GM18526 (cell line): ENCODE data around the gene DHX9.

Experiments
- POLR2A ChIP-seq: IDR thresholded peaks from 3 replicates; pipeline ENCODE4 v1.6.1; 2011; ENCODE audit not compliant: insufficient read length; ENCODE audit errors: extremely low read depth

DHX9 gene

DNA sequence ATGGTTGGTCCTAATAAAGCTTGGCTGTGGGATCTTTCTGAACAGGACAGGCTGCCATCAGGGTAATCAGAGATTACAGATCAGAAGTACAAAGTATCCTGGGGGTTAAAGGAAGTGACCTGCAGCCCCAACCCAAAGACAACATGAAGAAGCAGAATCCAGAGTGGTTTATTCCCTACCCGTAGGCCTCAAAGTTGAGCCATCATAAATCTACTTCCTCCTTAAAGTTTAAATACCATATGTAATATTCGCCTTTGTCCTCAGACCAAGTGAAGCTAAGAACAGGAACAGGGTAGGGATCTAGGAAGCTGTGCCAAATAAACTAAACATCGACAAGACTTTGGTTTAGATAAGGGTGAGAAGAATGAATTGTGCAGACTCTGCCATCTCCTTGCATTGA, 15.9 kb upstream of the DHX9 start:
- no peak for TF ChIP-seq POLR2A

DNA sequence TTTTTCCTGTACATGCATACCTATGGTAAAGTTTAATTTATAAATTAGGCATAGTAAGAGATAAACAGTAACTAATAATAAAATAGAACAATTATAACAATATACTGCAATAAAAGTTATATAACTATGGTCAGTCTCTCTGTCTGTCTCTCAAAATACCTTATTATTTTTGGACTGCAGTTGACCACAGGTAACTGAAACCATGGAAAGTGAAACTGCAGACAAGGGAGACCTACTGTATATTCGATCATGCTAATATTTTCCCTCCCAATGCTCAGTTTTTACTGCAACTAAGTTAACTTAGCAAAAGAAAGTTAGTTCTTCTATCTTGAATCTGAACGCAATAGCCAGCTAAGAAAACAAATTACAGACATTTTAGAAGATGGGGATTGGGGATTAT, 12.3 kb upstream of the DHX9 start:
- TF ChIP-seq POLR2A = no peak

DNA sequence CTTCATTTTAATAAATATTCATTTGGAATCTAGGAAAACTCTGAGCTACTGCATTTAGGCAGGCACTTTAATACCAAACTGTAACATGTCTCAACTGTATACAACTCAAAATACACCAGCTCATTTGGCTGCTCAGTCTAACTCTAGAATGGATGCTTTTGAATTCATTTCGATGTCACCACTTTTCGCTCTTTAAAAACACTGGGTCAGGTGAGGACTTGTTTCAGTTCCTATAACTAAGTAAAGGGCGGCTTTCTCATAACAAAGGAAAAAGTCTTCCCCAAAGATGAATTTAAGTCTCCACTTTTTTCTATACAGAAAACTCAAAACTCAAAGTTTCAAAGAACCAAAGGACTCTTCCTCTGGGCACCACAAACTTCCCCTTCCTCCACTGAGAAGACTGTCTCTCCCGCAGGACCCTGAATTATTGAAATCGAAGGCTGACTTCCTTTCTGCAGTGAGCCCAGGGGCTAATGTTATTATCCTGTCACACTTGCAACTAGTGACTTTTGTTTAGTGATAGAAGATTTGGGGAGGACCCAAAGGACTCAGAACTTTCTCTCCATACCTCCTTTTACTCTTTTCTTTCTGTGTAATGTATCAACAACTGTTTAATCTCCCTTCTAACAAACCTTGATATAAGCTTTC, 9.7 kb upstream of the DHX9 start:
- TF ChIP-seq POLR2A = no peak

DNA sequence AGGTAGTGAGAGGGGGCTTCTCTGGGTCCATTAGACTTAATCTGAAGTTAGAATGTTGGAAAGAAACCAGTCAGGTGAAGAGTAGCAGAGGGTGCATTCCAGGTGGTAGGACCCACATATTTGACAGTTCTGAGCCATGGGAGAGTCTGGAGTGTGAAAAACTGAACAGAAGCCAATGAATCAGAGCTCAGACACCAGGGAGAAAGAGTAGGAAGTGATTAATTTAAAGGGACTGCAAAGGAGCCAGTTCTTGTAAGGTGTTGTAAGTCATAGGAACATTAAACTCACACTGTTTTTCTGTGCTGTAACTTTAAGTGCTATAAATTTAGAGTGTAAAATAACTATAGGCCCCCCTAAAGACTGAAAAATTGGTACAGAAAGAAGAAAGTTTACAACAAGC, 5.9 kb upstream of the DHX9 start:
- no peak for TF ChIP-seq POLR2A

DNA sequence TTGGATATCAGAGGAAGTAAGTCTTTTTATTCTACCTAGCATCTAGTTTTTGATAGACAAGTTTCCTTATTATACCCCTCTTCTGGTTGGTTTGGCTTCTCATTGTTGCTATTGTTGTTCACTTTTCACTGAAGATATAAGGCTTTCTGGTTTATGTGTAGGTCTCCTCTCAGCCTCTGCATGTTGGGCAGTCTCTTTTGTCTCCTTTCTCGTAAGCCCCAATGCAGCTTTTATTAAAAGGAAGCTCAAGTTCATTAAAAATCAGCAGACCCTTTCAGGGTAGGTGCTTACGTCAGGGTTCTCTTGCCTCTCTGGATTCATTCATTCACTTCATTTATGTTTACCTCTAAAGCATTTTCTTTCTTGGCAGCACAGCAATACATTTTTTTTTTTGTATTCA, 4.8 kb upstream of the DHX9 start:
- no peak for TF ChIP-seq POLR2A

DNA sequence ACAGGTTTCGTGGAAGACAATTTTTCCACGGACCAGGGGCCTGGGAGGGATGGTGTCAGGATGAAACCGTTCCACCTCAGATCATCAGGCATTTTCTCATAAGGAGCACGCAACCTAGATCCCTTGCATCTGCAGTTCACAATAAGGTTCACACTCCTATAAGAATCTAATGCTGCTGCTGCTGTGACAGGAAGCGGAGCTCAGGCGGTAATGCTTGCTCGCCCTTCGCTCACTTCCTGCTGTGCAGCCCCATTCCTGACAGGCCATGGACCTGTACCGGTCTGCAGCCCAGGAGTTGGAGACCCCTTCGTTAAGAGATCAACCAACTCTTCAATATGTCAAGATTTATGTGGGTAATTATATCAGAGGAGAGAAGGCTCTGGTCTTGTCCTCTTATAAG, 3.3 kb upstream of the DHX9 start:
- TF ChIP-seq POLR2A = no peak

DNA sequence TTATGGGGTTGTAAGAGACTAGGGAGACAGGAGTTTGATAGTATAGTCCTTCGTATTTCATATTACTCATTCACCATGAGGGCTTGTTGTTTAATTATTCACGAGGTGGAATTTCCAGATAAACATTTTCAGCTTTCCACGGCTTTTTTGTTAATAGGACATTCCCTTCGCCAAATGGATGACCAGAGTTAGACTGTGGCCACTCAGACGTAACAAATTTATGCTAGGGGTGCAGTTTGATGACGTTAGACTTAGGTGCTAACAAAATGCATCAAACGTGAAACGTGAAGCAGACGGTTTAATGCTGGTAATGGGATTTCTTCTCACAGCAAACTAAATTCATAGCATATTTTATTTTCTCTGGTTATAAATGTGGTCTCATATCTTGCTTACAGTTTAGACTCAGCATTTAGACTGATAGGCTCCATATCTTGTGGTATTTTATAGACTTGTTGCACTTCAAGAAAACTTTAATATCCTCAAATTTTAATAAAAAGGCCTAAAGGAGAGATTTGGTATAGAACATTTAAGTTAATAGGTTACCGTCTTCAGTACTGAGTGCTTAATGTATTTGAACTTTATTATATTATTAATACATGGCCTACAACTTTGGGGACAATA, 2.3 kb downstream of the DHX9 start:
- no peak for TF ChIP-seq POLR2A

DNA sequence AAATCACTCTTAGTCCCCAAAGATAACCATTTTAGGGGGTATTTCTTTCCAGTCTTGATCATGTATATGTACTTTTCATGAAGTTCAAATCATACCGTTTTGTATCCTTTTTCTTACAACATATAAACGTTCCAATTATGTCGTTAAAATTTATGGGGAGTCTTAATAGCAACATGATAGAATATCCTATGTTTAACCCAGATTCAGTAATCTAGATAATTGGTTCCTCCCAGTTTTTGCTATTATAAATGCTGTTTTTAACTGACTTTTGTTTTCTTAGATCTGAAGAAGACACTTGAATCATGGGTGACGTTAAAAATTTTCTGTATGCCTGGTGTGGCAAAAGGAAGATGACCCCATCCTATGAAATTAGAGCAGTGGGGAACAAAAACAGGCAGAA, 3.1 kb downstream of the DHX9 start:
- TF ChIP-seq POLR2A = no peak

DNA sequence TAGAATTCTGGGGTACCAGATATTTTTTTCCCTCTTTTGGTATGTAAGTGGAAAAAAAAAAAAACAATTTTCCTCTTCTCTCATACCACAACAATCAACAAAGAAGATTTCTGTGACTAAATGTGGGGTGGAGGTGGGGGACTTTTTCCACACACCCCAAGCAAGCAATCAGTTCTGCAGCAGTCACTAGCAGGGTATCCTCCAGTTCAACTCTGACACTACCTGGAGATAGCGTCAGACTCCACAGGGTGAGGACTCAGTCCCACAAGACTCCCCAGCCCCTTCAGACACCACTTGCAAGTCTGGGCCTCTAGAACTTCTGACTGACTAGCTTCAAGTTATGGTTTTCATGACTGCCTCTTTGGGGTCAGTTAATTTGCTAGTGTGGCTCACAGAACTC, 6.2 kb downstream of the DHX9 start:
- no peak for TF ChIP-seq POLR2A

DNA sequence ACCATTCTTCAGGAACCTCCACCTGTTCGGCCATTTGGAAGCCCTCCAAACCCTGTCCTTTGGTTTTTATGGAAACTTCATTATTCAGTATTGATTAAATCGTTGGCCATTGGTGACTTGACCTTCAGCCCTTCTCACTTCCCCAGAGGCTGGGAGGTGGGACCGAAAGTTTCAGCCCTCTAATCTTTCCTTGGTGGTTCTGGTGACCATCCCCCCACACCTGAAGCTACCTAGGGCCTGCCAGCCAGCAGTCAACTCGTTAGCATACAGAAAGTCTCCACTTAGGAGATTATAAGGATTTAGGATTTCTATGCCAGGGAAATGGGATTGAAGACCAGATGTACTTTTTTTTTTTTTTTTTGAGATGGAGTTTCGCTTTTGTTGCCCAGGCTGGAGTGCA, 6.7 kb downstream of the DHX9 start:
- TF ChIP-seq POLR2A = no peak

DNA sequence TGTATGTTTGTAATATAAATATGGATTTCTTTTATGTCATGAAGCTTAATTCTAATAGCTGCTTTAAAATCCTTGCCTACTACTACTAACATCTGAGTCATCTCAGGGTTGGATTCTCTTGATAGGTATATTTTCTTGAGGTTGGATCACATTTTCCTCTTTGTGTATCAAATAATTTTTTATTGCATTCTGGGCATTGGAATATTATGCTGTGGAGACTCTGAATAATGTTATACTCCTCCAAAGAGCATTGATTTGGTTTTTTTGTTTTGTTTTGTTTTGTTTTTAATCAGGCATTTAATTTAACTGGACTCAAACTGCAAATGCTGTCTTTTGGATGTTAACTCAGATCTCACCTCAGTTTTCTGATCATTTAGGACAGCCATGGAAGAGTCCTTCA, 8.0 kb downstream of the DHX9 start:
- no peak for TF ChIP-seq POLR2A

DNA sequence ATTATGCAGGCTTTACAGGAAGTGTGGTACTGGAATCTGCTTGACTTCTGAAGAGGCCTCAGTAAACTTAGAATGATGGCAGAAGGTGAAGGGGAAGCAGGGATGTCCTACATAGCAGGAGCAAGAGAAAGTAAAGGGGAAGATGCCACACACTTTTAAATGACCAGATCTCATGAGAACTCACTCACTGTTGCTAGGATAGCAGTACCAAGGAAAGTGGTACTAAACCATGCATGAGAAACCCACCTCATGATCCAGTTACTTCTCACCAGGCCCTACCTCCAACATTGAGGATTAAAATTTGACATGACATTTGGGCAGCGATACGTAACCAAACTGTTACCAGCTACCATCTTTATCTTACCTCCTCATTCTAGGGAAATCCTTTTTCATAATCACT, 9.6 kb downstream of the DHX9 start:
- TF ChIP-seq POLR2A = no peak

DNA sequence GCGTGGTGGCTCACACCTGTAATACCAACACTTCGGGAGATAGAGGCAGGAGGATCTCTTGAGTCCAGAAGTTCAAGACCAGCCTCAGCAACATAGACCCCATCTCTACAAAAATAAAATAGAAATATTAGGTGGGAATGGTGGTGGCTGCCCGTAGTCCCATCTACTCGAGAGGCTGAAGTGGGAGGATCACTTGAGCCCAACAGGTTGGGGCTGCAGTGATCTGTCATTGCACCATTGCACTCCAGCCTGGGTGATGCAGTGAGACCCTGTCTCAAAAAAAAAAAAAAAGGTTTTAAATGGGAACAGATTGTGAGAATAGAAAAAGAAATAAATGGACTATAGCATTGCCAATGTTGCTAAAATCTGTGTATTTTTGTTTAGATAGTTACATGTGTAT, 11.2 kb downstream of the DHX9 start:
- TF ChIP-seq POLR2A = no peak

DNA sequence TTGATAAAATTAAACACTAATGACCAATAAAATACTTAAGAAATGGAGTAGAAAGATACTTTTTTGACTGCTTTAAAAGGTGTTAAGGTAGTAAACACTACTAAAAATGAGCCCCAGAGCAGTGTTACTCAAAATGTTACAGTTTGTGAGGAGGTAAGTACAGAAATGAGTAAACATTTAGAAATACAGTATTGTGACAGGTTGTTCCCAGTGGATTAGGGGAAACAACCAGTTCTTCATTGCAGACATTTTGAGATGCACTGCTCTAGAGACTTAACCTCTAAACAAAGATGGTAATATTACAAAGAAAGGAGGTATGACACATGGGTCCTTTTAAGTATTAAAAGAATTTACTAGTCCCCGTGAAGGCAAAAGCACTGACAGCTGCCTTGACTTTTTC, 12.7 kb downstream of the DHX9 start:
- TF ChIP-seq POLR2A = no peak

DNA sequence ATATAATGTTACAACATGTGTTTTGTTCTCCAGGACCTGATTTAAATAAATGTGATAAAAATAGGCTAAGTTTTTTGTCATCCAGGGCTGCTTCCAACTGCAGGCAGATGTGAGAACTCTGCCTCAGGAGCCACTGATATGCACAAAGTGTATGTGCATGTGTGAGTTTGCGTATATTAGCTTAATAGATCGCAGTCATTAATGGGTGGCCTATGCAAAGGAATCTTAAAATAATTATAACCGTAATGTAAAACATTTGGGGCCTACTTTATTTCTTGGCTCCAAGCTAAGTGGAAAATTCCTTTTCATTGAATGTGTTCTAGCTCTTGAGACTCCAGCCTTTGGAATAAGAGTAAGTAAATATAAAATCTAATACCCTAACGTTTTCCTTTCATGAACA, 16.8 kb downstream of the DHX9 start:
- TF ChIP-seq POLR2A = no peak

DNA sequence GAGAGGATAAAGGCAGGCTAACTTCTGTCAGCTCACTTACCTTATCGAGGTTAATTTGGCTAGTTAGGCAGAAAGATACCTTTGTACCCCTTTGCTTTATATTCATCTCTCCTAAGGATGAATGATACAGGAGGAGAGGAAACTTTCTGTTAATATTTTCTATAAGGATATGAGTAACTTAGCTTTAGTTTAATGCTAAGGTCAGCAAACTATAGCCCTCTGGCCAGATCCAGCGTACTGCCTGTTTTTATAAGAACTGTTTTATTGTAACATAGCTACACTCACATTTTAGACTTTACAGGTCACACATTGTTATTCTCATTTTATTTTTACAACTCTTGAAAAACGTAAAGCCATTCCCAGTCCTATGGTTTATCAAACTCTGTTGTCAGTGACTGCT, 18.1 kb downstream of the DHX9 start:
- no peak for TF ChIP-seq POLR2A

DNA sequence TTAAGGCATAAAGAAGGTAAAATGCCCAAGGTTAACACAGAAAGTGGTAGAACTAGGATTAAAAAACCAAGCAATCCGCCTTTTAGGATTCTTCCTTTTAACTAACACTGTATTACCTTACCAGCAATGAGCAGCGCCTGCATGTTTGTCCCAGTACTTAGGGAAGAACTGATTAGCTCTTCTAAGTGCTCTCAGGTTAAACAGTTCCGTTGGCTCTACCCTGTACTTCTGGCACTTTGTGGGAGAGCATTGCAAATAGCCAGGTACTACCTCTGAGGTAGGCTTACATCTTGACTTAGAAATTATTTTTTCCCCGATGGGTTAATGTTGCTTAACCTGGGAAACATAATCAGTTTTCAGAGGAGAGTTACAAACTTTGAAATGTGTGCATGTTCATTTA, 21.5 kb downstream of the DHX9 start:
- no peak for TF ChIP-seq POLR2A

DNA sequence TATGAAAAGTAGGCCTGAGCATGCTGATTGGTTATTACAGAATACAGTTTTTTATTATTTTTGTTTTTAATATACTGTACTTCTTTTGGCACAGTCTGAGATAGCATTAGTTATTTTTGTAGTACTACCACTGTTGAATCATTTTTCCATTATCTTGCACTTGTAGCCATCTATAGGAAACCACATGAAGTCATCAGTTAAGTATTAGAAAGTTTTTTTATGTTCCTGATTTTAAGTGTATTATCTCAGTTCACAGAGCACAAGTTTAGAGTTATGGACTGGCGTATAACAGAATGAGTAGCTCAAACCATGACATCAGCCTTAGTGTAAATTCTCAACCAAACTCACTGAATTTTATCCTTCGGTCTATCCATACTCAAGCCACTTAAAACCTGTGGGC, 22.8 kb downstream of the DHX9 start:
- TF ChIP-seq POLR2A = no peak

DNA sequence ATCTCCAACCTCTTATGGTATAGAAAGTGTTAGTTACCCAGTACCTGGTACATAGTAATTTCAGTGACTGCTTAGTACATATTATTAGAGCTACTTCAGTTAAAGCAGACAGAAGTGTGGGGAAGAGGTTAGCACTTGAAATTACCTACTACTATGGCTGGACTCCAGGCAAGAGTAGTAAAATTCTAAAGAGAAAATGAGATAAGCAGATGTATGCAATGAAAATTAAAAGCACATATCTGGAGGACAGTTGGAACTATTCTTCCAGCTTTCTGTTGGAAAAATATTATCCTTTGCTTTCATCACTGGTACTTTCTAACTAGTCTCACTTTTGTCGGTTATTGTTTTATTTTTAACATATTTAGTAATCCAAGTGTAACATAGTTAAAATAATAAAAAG, 23.7 kb downstream of the DHX9 start:
- TF ChIP-seq POLR2A = no peak
